ENCODE data around the gene SLC25A1.
A peak's percentile ranks its signal among the peaks of the same experiment; 100 is the strongest.

The SLC25A1 gene

DNA sequence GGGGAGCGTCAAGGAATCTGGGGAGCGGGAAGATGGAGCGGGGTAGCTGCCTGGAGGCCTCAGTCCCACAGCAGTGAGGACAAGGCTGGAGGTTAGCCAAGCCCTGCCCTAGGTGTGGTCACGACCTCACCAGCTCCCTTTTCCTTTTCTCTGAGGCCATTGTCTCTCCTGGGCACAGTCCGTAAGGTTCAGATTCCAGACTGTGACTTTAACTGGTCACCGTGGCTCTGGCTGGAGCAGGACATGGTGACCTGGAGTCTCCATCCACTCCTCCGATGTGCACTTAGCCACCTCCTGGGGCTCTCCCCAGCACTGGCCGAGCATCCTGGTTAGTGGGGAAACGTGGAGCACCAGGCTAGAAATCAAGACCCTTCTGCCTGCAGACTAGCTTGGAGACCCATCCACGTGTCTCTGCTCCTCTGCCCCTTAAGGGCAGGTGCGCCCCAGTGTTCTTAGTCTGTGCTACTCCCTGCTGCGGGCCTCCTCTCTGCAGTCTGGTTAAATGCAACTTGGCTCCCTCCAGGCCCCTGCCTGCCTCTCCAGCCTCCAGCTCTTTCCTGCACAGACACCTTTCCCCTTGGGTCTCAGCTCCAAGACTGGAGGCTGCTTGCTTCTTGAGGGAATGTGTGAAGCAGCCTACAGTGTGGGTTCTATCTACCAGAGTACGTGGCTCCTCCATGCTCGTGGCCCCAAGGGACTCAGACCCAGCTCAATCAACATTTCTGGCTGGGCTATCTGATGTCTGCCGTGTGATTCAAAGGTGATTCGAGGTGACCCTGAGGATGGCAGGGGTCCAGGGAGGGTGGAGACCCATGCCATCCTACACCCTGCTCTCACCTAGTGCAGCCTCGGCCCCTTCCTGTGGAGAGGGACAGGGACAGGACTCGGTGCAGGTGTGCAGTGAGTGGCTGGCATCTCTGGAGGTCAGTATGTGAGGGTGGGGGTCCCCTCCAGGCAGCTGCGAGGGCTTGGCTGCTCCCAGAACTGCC is 5.2 kb downstream of the SLC25A1 start:
- DNase-seq (ENCODE audit: low read depth): peak; percentile 25
- no peak for TF ChIP-seq CTCF (conservative IDR thresholded peaks at IDR 0.05; ENCODE audit: control insufficient read depth, insufficient read depth, low read depth, low read length)
- peak overlapping the region; percentile 90 for H3K4me3 ChIP-seq (ENCODE audit: control insufficient read depth, low read depth, low read length)

DNA sequence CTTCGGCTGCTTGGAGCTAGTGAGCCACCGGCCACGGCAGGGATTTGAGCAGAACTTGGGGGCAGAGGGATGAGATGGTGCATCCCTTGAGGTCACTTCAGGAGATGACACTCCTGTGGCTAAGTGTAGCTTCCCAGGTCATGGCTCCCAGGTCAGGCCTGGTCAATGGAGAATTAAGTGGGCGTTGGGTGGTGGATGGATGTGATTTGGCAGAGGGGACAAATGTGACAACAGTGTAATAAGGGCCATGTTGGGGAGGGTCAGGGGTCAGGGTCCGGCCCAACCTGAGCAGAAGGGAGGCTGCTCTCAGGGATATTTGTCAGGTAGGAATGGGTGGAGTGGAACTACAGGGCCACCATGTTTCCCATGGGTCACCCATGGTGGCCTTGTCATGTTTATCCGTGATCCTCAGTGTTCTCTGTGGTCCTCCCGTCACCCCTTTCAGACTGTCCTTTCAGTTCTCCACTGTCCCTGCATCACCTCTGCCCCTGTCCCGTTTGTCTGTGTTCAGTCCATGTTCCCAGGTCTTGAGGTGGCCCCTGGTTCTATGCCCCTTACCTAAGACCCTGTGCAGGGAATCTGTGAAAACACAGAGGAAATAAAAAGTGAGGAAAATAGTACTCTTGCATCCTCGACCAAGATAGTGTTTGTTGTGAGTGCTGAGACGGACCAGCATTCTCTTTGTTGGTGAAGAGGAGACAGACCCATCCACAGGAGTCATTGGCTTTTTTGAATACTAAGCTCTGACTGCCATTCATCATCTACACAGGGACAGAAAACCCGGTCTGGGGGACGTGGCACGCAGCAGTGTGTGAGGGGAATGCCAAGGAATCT is 6.1 kb downstream of the SLC25A1 start:
- no peak for DNase-seq (ENCODE audit: low read depth)
- no peak for TF ChIP-seq CTCF (conservative IDR thresholded peaks at IDR 0.05; ENCODE audit: control insufficient read depth, insufficient read depth, low read depth, low read length)
- peak overlapping the region; percentile 90 for H3K4me3 ChIP-seq (ENCODE audit: control insufficient read depth, low read depth, low read length)

DNA sequence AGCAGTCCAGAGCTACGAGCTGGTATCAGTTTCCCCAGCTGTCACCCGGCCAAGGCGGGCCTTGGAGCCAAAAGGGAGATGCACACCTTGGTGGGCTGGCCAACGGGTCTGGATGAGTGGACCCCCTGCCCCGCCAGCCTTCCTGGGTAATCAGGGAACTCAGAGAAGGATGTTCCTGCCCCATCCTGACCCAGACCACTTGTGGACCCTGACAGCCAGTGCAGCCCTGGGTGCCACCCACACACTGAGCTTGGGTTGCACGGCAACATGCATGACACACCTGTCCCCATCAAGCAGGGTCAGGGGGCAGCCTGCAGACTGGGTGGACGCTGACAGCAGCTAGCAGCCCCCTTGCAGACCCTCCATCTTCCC is 8.6 kb downstream of the SLC25A1 start:
- DNase-seq (ENCODE audit: low read depth): no peak
- TF ChIP-seq CTCF (conservative IDR thresholded peaks at IDR 0.05; ENCODE audit: control insufficient read depth, insufficient read depth, low read depth, low read length): no peak
- H3K4me3 ChIP-seq (ENCODE audit: control insufficient read depth, low read depth, low read length): peak overlapping the region; percentile 34

- no peak for TF ChIP-seq CTCF (conservative IDR thresholded peaks at IDR 0.05; ENCODE audit: control insufficient read depth, insufficient read depth, low read depth, low read length)
Observed at GRCh38 chr22:19169002-19169946, 9.3 kb downstream of the SLC25A1 start.

DNA sequence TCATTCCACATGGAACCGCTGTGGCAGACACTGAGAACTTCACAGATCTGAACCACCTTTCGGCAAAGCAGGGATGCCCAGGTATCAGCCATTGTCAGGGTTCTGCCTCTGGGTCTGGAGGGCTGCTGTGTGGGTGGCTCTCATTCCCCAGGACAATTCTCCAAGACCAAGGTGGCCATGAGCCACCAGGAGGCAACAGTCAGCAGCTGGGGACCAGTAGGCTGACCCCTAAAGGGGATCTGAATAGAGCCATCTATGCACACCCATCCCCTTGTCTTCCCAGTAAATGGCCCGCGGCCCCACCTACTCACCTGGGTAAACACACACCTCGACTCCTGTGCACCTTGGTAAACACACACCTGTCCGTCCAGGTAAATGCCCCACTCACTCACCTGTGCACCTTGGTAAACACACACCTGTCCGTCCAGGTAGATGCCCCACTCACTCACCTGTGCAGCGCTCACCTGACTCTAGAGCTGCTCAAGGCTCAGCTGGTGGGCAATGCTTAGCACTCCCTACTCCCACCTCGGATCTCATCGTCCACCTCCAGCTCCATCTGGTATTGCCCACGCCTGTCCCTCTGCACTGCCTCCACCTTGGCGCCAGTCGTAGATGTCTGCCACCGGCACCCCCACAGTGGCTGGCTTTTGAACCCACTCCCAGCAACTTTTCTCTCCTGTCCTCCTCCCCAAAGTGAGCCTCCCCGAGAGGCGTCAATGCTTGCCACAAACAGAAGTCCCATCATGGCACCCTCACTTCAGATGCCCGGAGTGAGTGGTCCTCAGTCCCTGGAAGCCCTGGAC is 10.2 kb downstream of the SLC25A1 start:
- TF ChIP-seq CTCF (conservative IDR thresholded peaks at IDR 0.05; ENCODE audit: control insufficient read depth, insufficient read depth, low read depth, low read length): no peak
- DNase-seq (ENCODE audit: low read depth): no peak
- no peak overlapping the region for H3K4me3 ChIP-seq (ENCODE audit: control insufficient read depth, low read depth, low read length)

More at GRCh38 chr22:19169002-19169946, 9.3 kb downstream of the SLC25A1 start:
- no peak for DNase-seq (ENCODE audit: low read depth)
- peak overlapping the region; percentile 34 for H3K4me3 ChIP-seq (ENCODE audit: control insufficient read depth, low read depth, low read length)

Data from fibroblast of mammary gland (primary cell).